GM13976 (cell line): ENCODE data around the gene DYNC2H1.

Experiments used
- DNase-seq: peaks from one replicate; pipeline ENCODE4 v3.0.0; 2012; ENCODE audit warnings: low spot score
- CTCF ChIP-seq: IDR thresholded peaks from 2 replicates; pipeline ENCODE4 v1.5.1; 2012; ENCODE audit warnings: borderline replicate concordance, mild to moderate bottlenecking; ENCODE audit not compliant: insufficient read depth; ENCODE audit errors: extremely low read depth, missing control alignments, control extremely low read depth
- in situ Hi-C: fragments of 300-500 bp; cut with MboI; formaldehyde crosslinking; loops from one replicate; pipeline ENCODE4 v1.12.0; 2022; ENCODE audit warnings: low sequenced_read_pairs, mixed read lengths, inconsistent platforms; ENCODE audit not compliant: unreplicated experiment

The DYNC2H1 gene

GRCh38 chr11:103413266-103413888 is 304.2 kb downstream of the DYNC2H1 start:
- DNase-seq, result no peak
- in situ Hi-C loops, result no loop called here
- TF ChIP-seq CTCF, result no peak

- in situ Hi-C loops, result no loop called here
- no peak for DNase-seq
- no peak for TF ChIP-seq CTCF
Observed at GRCh38 chr11:103418014-103418413, 308.8 kb downstream of the DYNC2H1 start.

- DNase-seq, result no peak
- no peak for TF ChIP-seq CTCF
Observed at GRCh38 chr11:103420593-103420992, 311.4 kb downstream of the DYNC2H1 start.

GRCh38 chr11:103433386-103434072 is 324.3 kb downstream of the DYNC2H1 start:
- TF ChIP-seq CTCF, result no peak
- in situ Hi-C loops, result no loop called here
- no peak for DNase-seq

More at GRCh38 chr11:103420593-103420992, 311.4 kb downstream of the DYNC2H1 start:
- in situ Hi-C loops, result no loop called here

- no peak for DNase-seq
- in situ Hi-C loops, result no loop called here
- no peak for TF ChIP-seq CTCF
Observed at GRCh38 chr11:103434073-103434411, 324.8 kb downstream of the DYNC2H1 start.

- no peak for TF ChIP-seq CTCF
- DNase-seq, result no peak
- in situ Hi-C loops, result no loop called here
Observed at GRCh38 chr11:103436131-103436770, 327.0 kb downstream of the DYNC2H1 start.
